GM18873 (cell line): ENCODE data around the gene PPM1H.
"Not testable (repeated sequence)": the region's sequence is repeated elsewhere in the genome, so short reads cannot be mapped to it uniquely, and the experiment has no call there.

Experiments used
- ATAC-seq: cut with Tn5 transposase; IDR thresholded peaks from one replicate; pipeline ENCODE4 v1.9.1; 2021; ENCODE audit warnings: mild to moderate bottlenecking, moderate library complexity, moderate number of reproducible peaks; ENCODE audit not compliant: unreplicated experiment, low FRiP score

PPM1H gene

DNA sequence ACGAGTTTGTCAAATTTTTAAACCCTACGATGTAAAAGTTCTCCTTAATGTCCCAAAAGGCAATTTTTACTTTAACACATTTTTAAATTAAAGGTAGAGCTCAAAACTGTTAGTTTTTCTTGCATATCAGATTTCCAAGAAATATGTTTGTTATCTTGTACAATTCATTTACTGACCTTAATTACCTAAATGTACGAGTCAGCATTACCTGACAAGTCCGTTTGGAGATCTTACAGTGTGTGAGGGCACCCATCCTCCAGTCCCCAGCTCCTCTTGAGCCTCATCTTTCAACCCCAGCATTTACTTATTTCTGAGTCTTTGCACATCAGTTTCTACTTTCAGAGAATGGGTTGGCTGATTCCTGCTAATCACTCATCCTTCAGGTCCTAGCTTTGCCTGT is 23.7 kb downstream of the PPM1H start:
- ATAC-seq, result no peak

DNA sequence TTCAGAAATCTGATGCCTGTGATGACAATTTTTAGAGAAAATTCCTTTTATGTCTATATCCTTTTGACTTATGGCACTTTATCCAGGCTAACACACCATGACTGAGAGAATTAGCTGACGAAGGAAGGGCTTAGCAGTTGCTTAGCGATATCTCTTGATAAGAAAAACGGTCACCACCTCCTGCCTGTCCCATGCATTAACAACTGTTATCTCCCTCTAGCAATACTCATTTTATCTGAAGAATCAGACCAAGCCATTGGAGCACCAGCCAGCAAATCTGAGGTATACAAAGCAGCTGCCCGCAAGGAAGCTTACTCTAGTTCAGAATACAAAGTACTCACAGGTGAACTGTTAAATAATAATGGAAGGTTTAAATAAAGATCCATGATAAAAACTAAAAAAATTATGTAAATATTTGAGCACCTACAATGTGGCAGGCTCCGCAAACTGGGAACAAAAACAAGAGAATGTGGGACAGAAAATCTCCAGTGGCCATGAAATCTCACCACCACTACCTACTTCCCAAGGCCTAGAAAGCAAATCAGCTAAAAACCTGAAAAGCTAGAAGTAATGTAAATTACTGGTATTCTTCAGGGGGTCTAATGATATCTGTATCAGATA is 24.3 kb downstream of the PPM1H start:
- ATAC-seq, result no peak

DNA sequence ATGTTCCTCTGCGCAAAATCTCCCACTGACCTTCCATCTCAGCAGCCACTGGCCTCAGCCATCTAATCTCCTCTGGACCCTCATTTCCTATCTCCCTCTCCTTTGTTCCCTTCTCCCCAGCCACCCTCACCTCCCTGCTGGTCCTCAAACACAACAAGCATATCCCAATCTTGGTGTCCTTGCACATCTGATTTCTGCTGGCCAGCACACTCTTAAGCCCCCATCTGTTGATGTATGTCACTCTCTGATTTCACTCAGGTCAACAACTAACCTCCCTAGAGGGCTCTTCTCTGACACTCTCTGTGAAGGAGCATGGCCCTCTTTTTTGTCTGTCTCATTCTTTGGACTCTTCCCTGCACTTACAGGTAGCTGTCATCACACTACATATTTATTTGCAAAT is 25.6 kb downstream of the PPM1H start:
- no peak for ATAC-seq

DNA sequence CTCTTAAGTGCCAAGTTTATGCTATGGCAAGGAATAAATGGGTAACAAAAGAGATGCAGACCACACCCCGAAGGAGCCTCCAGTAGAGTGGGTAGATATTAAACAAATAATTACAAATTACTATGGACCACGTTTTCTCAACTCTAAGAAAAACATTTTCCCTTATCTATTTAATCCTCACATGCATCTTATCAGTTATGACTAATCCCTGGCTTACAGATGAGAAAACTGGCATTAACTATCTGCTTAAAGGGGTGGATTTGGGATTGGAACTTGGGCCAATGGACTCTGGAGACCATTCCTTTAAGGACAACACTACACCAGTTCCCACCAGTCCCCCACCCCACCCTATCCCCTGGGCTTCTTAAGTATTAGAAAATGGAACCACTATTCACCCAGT is 26.3 kb downstream of the PPM1H start:
- no peak for ATAC-seq

DNA sequence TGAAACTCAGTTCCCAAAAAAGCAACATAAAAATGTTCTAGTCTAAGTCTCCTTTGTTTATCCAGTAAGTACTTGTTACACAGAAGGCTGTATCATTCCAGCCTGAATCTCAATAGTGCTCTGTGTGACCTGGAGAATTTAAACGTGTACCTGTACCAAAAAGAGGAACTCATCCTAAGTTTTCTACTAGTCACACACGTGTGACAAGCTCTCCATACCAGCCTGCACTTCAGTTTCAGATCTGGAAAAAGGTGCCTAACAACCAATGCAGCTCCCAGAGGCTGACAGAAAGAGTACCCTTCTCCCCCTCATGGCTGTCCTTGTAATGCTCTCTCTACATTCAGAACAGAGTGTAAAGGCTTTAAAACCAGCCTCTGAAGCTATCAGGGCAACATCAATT is 27.4 kb downstream of the PPM1H start:
- no peak for ATAC-seq

DNA sequence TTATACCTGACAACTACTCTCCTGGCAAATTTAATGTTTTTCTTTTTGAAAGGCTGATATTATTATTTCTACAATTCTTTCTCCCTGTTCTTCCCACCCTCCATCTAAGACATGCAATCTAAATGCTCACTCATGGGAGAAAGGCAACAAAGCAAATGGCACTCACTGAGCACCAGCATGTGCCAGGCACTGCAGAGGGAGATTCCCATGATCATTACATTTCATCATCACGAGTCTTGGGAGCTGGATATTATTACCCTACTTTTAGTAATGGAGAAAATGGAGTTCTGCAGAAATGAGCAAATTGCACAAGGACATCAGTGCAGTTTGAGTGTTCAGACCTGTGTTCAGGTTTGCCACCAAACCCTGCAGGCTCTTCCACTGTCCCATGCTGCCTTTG is 27.9 kb downstream of the PPM1H start:
- ATAC-seq, result no peak

DNA sequence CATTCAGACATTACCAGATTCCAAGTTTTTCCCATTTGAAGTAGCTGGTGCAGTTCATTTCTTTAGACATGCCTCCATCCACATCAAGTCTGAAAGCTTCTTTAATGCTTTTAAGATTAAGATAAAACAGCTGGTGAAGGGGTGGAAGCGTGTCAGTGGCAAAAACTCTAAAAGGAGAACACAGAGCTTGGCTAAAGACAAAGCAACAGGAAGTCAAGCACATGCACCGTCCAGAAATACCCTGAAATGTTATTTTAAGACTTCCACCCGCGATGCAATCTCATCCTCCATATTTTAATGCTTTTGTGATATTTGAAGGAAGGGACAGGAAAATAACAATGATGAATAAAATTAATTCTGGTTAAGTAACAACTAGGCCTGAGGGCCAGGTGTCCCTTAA is 31.8 kb downstream of the PPM1H start:
- no peak for ATAC-seq

DNA sequence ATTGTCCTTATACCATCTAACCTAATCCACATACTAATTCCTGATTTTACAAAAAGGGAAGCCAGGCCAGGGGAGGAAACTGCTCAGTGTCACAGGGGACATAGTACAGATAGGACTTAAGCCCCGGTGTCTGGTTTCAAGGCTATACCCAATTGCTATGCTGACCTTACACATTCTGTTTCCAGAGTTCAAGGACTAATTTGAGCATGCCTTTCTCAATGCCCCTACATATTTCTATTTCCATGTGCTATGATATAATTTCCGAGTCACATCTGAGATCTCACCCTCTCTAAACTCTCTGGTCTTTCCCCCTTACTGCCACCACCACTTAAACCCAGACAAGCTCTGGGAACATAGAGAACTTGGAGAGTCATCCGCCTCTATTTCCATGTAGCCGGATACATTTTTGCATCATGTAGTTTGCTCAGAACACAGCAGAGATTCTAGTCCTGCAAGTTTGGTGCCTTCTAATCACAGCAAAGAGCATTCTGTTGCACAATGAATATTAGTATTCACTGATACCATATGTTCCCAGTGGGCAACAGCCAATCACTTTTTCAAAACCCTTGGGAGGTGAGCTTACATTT is 34.2 kb downstream of the PPM1H start:
- ATAC-seq, result no peak

DNA sequence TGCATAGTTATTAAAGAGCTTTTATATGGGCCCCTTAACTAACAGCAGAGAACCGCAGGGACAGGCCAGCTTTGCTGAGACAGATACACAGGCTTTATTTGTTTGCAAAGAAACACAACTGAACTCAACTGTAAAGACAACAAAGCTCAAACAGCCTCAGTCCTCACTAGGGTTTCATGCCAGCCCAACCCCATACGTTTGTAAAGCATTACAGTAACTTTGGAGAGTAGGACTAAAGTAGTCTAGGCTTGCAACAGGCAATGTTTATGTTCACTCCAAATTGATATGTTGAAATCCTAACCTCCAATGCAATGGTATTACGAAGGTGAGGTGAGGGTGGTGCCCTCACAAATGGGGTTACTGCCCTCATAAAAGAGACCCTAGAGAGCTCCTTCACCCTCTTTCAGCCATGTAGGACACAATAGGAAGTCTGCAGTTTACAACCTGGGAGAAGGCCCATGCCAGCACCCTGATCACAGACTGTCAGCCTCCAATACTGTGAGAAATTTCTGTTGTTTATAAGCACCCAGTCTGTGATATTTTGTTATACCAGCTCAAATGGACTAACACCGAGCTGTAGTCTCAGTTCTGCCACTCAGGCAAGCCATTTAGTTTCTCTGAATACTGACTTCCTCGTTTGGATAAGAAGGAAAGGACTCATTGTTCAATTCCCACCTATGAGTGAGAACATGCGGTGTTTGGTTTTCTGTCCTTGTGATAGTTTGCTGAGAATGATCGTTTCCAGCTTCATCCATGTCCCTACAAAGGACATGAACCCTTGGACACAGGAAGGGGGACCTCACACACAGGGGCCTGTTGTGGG is 35.2 kb downstream of the PPM1H start:
- no peak for ATAC-seq

DNA sequence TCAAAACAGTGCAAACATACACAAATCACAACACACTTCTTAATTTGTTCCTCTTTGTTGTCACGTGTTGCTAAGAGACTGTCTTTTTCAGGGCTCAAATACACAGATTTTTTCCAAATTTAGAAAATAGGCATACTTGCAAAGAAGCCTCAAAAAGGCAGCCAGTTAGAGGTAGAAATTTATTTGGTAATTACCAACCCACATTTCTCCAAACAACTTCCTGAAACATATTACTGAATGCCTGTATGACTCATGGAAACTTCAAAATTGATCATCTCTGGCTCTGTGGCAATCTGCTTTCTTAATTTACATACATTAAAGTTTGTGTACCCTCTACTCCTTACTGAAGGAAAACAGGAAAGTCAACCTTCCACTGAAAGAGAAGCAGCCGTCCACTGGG is 36.4 kb downstream of the PPM1H start:
- ATAC-seq, result no peak

DNA sequence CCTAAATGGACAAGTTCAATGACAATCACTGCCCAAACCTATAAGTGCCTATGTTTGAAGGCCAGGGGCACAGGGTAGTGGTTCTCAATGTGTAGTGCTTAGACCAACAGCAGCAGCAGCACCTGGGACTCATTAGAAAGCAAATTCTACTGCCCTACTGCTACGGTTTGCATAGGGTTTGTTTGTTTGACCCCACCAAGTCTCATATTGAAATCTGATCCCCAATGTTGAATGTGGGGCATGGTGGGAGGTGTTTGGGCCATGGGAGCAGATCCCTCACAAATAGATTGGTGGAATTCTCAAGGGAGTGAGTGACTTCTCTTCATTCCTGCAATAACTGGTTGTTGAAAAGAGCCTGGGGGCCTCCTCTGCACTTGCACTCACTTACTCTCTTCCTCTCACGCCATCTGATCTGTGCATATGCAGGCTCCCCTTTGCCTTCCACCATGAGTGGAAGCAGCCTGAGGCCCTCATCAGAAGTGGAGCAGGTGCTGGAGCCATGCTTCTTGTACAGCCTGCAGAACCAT is 39.5 kb downstream of the PPM1H start:
- no peak for ATAC-seq

DNA sequence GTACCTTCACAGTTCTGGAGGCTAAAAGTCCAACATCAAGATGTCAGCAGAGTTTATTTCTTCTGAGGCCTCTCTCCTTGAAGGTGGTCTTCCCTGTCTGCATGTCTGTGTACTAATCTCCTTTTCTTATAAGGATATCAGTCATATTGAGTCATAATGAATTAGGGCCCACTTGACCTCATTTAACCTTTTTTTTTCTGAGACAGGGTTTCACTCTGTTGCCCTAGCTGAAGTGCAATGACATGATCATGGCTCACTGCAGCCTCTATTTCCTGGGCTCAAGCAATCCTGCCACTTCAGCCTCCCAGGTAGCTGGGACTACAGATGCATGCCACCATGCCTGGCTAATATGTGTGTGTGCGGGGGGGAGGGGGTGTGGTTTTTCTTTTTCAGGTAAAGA is 41.7 kb downstream of the PPM1H start:
- no peak for ATAC-seq

DNA sequence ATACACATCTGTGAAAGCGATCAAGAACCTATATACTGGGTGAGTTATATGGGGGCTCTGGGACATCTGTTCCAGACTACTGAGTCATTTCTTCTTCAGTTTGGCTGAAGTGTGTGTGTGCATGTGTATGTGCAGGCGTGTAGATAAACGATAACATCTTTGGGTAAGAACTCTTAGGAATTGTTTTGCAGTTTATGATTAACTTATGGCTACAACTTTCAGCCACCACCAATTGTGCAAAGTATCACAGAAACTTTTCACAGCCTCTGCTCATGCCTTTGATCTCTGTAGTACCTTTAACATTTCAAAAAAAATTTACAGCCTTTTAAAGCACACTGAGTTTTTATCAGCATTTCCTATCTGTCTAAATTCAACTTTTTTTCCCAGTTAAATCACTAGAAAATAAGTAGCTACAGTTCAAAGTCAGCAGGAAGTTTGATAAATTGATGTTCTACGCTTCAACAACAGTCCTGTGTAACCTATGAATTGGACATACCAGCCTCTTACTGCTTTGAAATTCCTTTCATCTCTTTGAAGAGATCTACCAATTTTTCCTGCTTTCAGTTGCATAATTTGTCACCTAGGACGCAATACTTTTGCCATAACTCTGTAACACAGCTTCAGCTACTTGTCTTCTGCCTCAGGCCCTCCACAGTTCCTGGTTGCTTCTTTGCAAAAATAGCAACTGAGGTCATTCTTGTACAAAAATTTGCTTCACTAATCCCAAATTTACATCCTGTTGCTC is 43.0 kb downstream of the PPM1H start:
- ATAC-seq, result no peak

DNA sequence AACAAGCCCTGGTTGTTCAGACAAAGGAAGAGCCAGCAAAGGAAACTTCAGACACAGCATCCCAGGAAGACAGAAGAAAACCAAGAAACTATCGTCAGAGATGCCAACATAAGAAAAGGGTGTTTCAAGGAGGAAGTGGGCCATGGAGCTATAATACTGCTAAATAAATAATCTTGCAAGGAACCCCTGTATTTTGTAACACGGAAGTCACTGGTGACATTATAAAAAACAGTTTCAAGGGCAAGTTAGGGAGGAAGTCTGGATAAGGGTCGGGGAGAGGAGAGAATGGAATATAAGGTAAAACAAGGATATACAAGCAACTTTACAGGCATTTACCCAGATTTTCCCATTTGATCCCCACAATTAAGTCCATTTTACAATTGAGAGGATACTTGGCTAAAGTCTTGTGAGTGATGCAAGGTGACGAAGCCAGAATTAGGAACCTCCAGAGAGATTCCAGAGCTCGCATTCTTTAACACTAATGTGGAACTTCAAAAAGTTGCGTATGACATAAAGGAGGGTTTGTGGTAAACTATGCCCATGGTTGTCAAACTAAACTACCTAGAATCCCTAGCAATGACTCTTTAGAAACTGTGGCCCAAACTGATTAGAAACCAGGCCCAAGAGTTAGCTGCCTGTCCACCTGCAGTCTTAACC is 46.4 kb downstream of the PPM1H start:
- no peak for ATAC-seq

DNA sequence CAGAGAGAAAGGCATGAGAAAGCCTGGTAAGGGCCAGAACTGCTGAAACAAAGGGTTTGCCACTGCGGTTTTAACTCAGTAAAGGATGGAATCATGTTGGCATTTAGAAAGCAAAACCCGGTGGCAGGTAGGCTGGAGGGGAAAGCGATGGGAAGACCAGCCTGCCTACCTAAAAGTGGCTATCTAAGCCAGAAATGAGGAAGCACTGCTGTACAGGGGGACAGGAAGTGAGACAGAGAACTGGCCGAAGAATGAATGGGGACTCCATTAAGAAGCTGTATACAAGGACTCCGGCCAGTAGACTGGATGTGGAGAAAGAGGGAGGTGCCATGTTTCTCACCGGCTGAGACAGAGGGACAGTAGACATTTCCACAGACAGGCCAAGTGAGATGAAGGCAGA is 48.2 kb downstream of the PPM1H start:
- ATAC-seq, result no peak

DNA sequence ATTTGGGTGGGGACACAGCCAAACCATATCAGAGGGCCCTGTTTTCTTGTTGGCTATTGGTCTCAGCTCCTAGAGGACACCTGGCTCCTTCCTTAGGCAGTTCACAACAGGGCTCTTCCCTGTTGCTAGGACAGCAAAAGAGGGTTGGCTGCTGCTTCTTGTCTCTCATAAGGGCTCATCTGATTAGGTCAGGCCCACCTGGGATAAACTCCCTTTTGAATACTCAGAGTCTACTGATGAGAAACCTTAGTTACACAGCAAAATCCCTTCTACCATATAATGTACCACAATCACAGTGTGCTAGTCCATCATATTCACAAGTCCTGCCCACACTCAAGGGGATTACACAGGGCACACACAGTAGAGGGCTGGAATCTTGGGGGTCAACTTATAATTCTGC is 49.7 kb downstream of the PPM1H start:
- ATAC-seq, result no peak

DNA sequence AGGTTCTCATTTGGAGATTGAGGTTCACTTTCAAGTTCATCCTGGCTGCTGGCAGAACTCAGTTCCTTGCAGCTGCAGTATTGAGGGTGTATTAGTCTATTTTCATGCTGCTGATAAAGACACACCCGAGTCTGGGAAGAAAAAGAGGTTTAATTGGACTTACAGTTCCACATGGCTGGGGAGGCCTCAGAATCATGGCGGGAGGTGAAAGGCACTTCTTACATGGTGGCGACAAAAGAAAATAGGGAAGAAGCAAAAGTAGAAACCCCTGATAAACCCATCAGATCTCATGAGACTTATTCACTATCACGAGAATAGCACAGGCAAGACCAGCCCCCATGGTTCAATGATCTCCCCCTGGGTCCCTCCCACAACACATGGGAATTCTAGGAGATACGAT is 50.1 kb downstream of the PPM1H start:
- not testable (repeated sequence) for ATAC-seq

DNA sequence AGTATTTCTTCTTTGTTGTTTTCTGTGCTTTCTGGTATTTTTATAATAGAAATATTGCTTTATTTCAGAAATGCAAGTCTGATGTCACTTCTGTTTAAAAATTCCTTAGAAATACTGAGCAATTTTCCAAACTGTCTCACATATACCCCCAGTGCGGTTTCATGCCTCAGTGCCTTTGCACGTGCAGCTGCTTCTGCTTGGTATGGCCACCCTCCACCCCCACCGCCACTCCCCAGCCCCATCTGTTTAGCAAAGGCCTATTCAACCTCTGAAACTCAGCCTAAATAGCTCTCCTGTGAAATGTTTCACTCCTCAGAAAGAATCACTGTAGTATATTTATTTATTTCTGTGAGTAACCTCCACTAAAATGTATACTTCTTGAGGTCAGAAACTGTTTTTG is 52.3 kb downstream of the PPM1H start:
- ATAC-seq, result no peak

DNA sequence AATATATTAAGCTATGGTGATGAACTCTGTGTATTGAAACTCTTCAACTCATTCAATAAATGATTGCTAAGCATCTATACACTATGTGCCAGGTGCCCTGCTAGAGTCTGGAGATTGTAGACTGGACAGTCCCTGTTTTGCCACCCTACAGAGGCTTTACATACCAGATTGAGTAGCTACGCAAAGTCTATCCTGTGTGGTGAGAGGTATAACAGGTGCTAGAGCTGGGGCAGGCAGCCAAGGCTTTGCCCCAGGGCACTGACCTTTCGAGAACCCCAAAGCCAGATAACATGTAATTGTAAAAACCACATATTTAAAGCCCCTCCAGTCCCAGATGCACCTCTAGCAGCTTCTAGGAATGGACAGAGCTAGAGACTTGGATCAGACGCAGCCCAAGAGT is 52.8 kb downstream of the PPM1H start:
- no peak for ATAC-seq

DNA sequence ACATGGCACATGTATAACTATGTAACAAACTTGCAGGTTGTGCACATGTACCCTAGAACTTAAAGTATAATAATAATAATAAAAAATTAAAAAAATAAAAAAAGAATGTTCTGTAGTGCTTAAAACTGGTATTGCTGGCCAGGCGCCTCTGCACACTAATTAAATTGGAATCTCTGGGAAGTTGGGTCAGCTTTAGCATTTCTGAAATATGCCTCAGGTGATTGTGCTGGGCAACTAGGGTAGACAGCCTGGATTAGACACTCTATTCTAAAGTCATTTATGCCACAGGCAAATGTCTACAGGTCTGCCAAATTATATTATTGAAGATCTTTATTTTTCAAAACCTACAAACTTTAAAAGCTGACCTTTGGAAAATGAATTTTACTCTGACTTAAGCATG is 55.3 kb downstream of the PPM1H start:
- ATAC-seq, result no peak
